H9 (cell line): ENCODE results near the gene ADA. TPM values are rescaled to one million over a fixed set of nuclear protein-coding genes. Genes with fewer than 3 reads are reported as not detected.

Experiments
- DNase-seq: peaks from one replicate; pipeline ENCODE4 v3.0.0-alpha.2; 2017
- H2AFZ ChIP-seq: one replicate; pipeline ENCODE4 v1.6.1; 2013; ENCODE audit warnings: mild to moderate bottlenecking, low read length, control low read depth, moderate library complexity
- H2AK5ac ChIP-seq: 2 replicates; pipeline ENCODE4 v1.6.1; 2013; ENCODE audit warnings: low read length, control low read depth, mixed read lengths; ENCODE audit not compliant: insufficient read length
- H2BK120ac ChIP-seq: one replicate; pipeline ENCODE4 v1.6.1; 2013; ENCODE audit warnings: low read depth, mild to moderate bottlenecking, low read length, control low read depth, inconsistent platforms; ENCODE audit not compliant: poor library complexity, severe bottlenecking
- H2BK12ac ChIP-seq: 2 replicates; pipeline ENCODE4 v1.6.1; 2013; ENCODE audit warnings: low read length, control low read depth, mixed read lengths, low read depth; ENCODE audit not compliant: insufficient read length
- H2BK15ac ChIP-seq: 2 replicates; pipeline ENCODE4 v1.6.1; 2013; ENCODE audit warnings: low read depth, low read length, control low read depth
- H2BK20ac ChIP-seq: one replicate; pipeline ENCODE4 v1.6.1; 2013; ENCODE audit warnings: low read depth, mild to moderate bottlenecking, low read length, control low read depth, inconsistent platforms; ENCODE audit not compliant: poor library complexity, severe bottlenecking
- H2BK5ac ChIP-seq: 2 replicates; pipeline ENCODE4 v1.6.1; 2013; ENCODE audit warnings: low read length, control low read depth, mixed read lengths; ENCODE audit not compliant: insufficient read length
- H3K14ac ChIP-seq: 2 replicates; pipeline ENCODE4 v1.6.1; 2013; ENCODE audit warnings: low read length, control low read depth; ENCODE audit not compliant: insufficient read depth
- H3K18ac ChIP-seq: 2 replicates; pipeline ENCODE4 v1.6.1; 2013; ENCODE audit warnings: low read depth, mild to moderate bottlenecking, mixed read lengths, low read length, control low read depth; ENCODE audit not compliant: insufficient read length
- H3K23ac ChIP-seq: 2 replicates; pipeline ENCODE4 v1.6.1; 2013; ENCODE audit warnings: low read length, control low read depth, mixed read lengths, low read depth; ENCODE audit not compliant: insufficient read length
- H3K23me2 ChIP-seq: 2 replicates; pipeline ENCODE4 v1.6.1; 2013; ENCODE audit warnings: low read depth, mild to moderate bottlenecking, mixed read lengths, low read length, control low read depth; ENCODE audit not compliant: insufficient read length, poor library complexity, severe bottlenecking
- H3K27ac ChIP-seq: 2 replicates; pipeline ENCODE4 v1.5.1; 2013; ENCODE audit warnings: low read length, control low read depth, mixed read lengths, low read depth; ENCODE audit not compliant: insufficient read length
- H3K27me3 ChIP-seq: 2 replicates; pipeline ENCODE4 v1.6.1; 2013; ENCODE audit warnings: low read length, control low read depth, inconsistent platforms; ENCODE audit not compliant: insufficient read depth
- H3K4ac ChIP-seq: 2 replicates; pipeline ENCODE4 v1.6.1; 2013; ENCODE audit warnings: low read depth, mild to moderate bottlenecking, control low read depth, inconsistent platforms, low read length, moderate library complexity
- H3K4me1 ChIP-seq: 2 replicates; pipeline ENCODE4 v1.6.1; 2013; ENCODE audit warnings: low read length, control low read depth, inconsistent platforms; ENCODE audit not compliant: insufficient read depth
- H3K4me2 ChIP-seq: 2 replicates; pipeline ENCODE4 v1.6.1; 2013; ENCODE audit warnings: low read length, control low read depth, mixed read lengths; ENCODE audit not compliant: insufficient read length, insufficient read depth
- H3K56ac ChIP-seq: 2 replicates; pipeline ENCODE4 v1.6.1; 2013; ENCODE audit warnings: low read depth, mild to moderate bottlenecking, mixed read lengths, low read length, control low read depth; ENCODE audit not compliant: insufficient read length
- H3K79me1 ChIP-seq: 2 replicates; pipeline ENCODE4 v1.6.1; 2013; ENCODE audit warnings: low read depth, mild to moderate bottlenecking, moderate library complexity, low read length, control low read depth, inconsistent platforms; ENCODE audit not compliant: insufficient read depth, poor library complexity, severe bottlenecking
- H3K79me2 ChIP-seq: 2 replicates; pipeline ENCODE4 v1.6.1; 2013; ENCODE audit warnings: low read length, control low read depth, inconsistent platforms; ENCODE audit not compliant: insufficient read depth
- H3K9ac ChIP-seq: 2 replicates; pipeline ENCODE4 v1.6.1; 2013; ENCODE audit warnings: low read length, control low read depth, mixed read lengths; ENCODE audit not compliant: insufficient read length; ENCODE audit errors: extremely low read depth
- H3K9me3 ChIP-seq: one replicate; pipeline ENCODE4 v1.6.1; 2013; ENCODE audit warnings: low read depth, low read length, inconsistent platforms; ENCODE audit not compliant: control insufficient read depth
- H3T11ph ChIP-seq: one replicate; pipeline ENCODE4 v1.6.1; 2013; ENCODE audit warnings: mild to moderate bottlenecking, low read length, control low read depth, inconsistent platforms
- H4K20me1 ChIP-seq: one replicate; pipeline ENCODE4 v1.6.1; 2013; ENCODE audit not compliant: control insufficient read depth, insufficient read length, insufficient read depth
- H4K5ac ChIP-seq: 2 replicates; pipeline ENCODE4 v1.6.1; 2013; ENCODE audit warnings: low read depth, mild to moderate bottlenecking, mixed read lengths, low read length, control low read depth; ENCODE audit not compliant: insufficient read length
- H4K8ac ChIP-seq: replicated peaks from 2 replicates; pipeline ENCODE4 v1.6.1; 2013; ENCODE audit warnings: low read length, control low read depth, mixed read lengths, low read depth; ENCODE audit not compliant: insufficient read length
- H4K91ac ChIP-seq: 2 replicates; pipeline ENCODE4 v1.6.1; 2013; ENCODE audit warnings: low read depth, mild to moderate bottlenecking, moderate library complexity, mixed read lengths, low read length, control low read depth; ENCODE audit not compliant: insufficient read length
- H3K27ac Mint-ChIP-seq, 3 experiments: 2 replicates in 2 of 3; 3 replicates in 1 of 3; pipeline ENCODE4 v1.8.0; 2020 to 2021; ENCODE audit warnings: mixed read lengths in 3 of 3, mild to moderate bottlenecking in 1 of 3, moderate library complexity in 1 of 3
- H3K27me3 Mint-ChIP-seq: 2 replicates; pipeline ENCODE4 v1.8.0; 2021; ENCODE audit warnings: low read depth, mild to moderate bottlenecking, moderate library complexity, mixed read lengths
- H3K36me3 Mint-ChIP-seq, 3 experiments: 2 replicates in 2 of 3; 3 replicates in 1 of 3; pipeline ENCODE4 v1.8.0; 2020 to 2021; ENCODE audit warnings: low read depth in 3 of 3, mixed read lengths in 3 of 3; ENCODE audit not compliant: insufficient read depth in 1 of 3
- H3K4me1 Mint-ChIP-seq, 2 experiments: 2 replicates each; pipeline ENCODE4 v1.8.0; 2020; ENCODE audit warnings: mixed read lengths in 2 of 2
- H3K4me3 Mint-ChIP-seq, 2 experiments: 2 replicates in 1 of 2; 3 replicates in 1 of 2; pipeline ENCODE4 v1.8.0; 2020 to 2021; ENCODE audit warnings: mild to moderate bottlenecking in 2 of 2, mixed read lengths in 2 of 2, moderate library complexity in 1 of 2
- H3K9me3 Mint-ChIP-seq, 2 experiments: 2 replicates in 1 of 2; 3 replicates in 1 of 2; pipeline ENCODE4 v1.8.0; 2020; ENCODE audit warnings: mild to moderate bottlenecking in 2 of 2, mixed read lengths in 2 of 2, moderate library complexity in 1 of 2
- WGBS: extraction: QIAGEN DNeasy Blood & Tissue Kit; methylation state at CpG from one replicate; pipeline ENCODE4 v1.1.7; 2013; ENCODE audit warnings: missing lambda C conversion rate, low lambda C conversion rate, mixed read lengths; ENCODE audit not compliant: insufficient read length; ENCODE audit errors: extremely low coverage; 5-methylcytosine and 5-hydroxymethylcytosine counted together
- total RNA-seq: library from RNA; stranded (reverse); gene quantifications from 2 replicates; pipeline ENCODE4 v1.2.1, GENCODE V29; 2021
- TF ChIP-seq, protein P1 (sequence below): fragments of 200-600 bp; sonication (generic); conservative IDR thresholded peaks from 3 replicates; pipeline ENCODE4 v1.8.0; 2021; ENCODE audit warnings: antibody characterized with exemption, mild to moderate bottlenecking

ADA gene
- total RNA-seq, 1 experiment from 2014 or later: 22.0 TPM

DNA sequence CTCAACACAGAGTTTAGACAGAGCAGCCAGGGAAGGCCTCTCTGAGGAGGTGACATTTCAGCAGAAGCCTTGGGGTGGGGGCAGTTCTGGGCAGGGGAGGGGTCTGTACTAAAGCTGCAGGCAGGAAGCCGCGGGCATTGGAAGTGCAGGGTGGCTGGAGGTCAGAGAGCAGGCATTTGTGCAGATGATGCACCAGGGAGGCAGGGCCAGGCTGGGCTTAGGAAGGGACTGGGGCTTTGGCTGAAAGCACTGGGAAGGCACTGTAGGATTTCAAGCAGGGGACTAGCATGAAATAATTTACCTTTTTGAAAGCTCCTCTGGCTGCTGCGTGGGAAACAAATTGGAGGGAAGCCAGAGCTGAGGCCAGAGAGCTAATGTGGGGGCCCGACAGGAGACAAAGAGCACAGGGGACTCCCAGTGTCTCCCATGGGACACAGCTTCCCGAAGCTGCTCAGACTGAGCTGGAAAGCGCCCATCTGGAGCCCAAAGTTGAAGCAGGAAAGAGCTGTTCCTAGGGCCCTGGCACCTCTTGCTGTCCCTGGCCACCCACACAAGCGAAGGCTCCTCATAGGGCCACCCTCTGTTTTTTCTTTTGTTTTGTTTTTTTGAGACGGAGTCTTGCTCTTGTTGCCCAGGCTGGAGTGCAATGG, 19.3 kb downstream of the ADA start:
- Histone ChIP-seq H2BK15ac (no peak overlapping the region), H2BK12ac (no peak overlapping the region), H2BK5ac (no peak overlapping the region), H3K23ac (no peak overlapping the region), H3K56ac (no peak overlapping the region), H2BK120ac (no peak overlapping the region), H3K79me1 (no peaks in the 10 kb centered on the region), H3K9ac (no peak overlapping the region), H4K8ac (no peak overlapping the region), H3K4me1 (no peaks in the 10 kb centered on the region), H3K4me2 (no peak overlapping the region), H4K20me1 (no peaks in the 10 kb centered on the region), H2AK5ac (no peak overlapping the region), H3K9me3 (no peaks in the 10 kb centered on the region), H4K91ac (no peak overlapping the region), H3K14ac (no peak overlapping the region), H2AFZ (no peak overlapping the region), H3K79me2 (no peaks in the 10 kb centered on the region), H3K23me2 (no peaks in the 10 kb centered on the region), H2BK20ac (no peak overlapping the region), H4K5ac (no peak overlapping the region), H3K18ac (no peak overlapping the region), H3T11ph (no peak overlapping the region), H3K4ac (no peak overlapping the region), H3K27ac (no peak overlapping the region), H3K27me3 (no peaks in the 10 kb centered on the region; the same call in 1 of the 2 replicates)
- peaks cover 3% of the 10 kb centered on the region; the same call in 1 of the 2 replicates for H3K27me3 Mint-ChIP-seq
- TF ChIP-seq, protein P1, sequence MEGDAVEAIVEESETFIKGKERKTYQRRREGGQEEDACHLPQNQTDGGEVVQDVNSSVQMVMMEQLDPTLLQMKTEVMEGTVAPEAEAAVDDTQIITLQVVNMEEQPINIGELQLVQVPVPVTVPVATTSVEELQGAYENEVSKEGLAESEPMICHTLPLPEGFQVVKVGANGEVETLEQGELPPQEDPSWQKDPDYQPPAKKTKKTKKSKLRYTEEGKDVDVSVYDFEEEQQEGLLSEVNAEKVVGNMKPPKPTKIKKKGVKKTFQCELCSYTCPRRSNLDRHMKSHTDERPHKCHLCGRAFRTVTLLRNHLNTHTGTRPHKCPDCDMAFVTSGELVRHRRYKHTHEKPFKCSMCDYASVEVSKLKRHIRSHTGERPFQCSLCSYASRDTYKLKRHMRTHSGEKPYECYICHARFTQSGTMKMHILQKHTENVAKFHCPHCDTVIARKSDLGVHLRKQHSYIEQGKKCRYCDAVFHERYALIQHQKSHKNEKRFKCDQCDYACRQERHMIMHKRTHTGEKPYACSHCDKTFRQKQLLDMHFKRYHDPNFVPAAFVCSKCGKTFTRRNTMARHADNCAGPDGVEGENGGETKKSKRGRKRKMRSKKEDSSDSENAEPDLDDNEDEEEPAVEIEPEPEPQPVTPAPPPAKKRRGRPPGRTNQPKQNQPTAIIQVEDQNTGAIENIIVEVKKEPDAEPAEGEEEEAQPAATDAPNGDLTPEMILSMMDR: no peak
- H3K9me3 Mint-ChIP-seq: 0 out of 5 replicates have a peak, but pooled peaks cover 0 to 2% of the 10 kb centered on the region in 2 experiments
- no CpG with 5 or more reads among the region's 8 CpGs for WGBS
- peak overlapping the region; percentile 13 to 84 (median 66); a peak in 4 of 7 replicates for H3K27ac Mint-ChIP-seq
- peaks cover 0 to 10% (median 4%) of the 10 kb centered on the region in 3 experiments; a peak in 3 of 7 replicates for H3K36me3 Mint-ChIP-seq
- peaks cover 19% of the 10 kb centered on the region in 2 experiments for H3K4me1 Mint-ChIP-seq
- no peak for DNase-seq
- no peak overlapping the region for H3K4me3 Mint-ChIP-seq
